CD8-positive, alpha-beta memory T cell (primary cell): ENCODE data around the gene RASL12. TPM values are rescaled to one million over a fixed set of nuclear protein-coding genes. Genes with fewer than 3 reads are reported as not detected.
A peak's percentile ranks its signal among the peaks of the same experiment; 100 is the strongest.

Source experiments
- CTCF ChIA-PET: fragments of 350-600 bp; sonication (Branson Sonifier 250); formaldehyde crosslinking; loops from one replicate; lab custom pipeline; 2021; ENCODE audit warnings: antibody characterized with exemption; lab: Charles Lee
- POLR2A ChIA-PET: fragments of 350-600 bp; sonication (Branson Sonifier 250); formaldehyde crosslinking; loops from one replicate; lab custom pipeline; 2021; ENCODE audit warnings: antibody characterized with exemption; lab: Charles Lee
- DNase-seq, 5 donors: peaks; one replicate each; pipeline versions ENCODE4 v3.0.0 to v3.0.0-alpha.2; 2020 to 2022; ENCODE audit warnings: mixed read lengths in 1 of 5
- H3K27ac ChIP-seq: one replicate; pipeline ENCODE4 v1.7.0; 2013; ENCODE audit warnings: low read depth, mild to moderate bottlenecking, low read length, moderate library complexity
- H3K27me3 ChIP-seq: 2 replicates; pipeline ENCODE4 v1.7.0; 2013; ENCODE audit warnings: low read length, mild to moderate bottlenecking; ENCODE audit not compliant: insufficient read depth, poor library complexity, severe bottlenecking
- H3K36me3 ChIP-seq: 2 replicates; pipeline ENCODE4 v1.7.0; 2013; ENCODE audit warnings: mild to moderate bottlenecking, low read length, moderate library complexity; ENCODE audit not compliant: insufficient read depth
- H3K4me1 ChIP-seq: 2 replicates; pipeline ENCODE4 v1.7.0; 2013; ENCODE audit warnings: mild to moderate bottlenecking, low read length, moderate library complexity; ENCODE audit not compliant: insufficient read depth
- H3K4me3 ChIP-seq: 2 replicates; pipeline ENCODE4 v1.7.0; 2013; ENCODE audit warnings: mild to moderate bottlenecking, low read length
- H3K9me3 ChIP-seq: 2 replicates; pipeline ENCODE4 v1.7.0; 2013; ENCODE audit warnings: mild to moderate bottlenecking, low read length
- H3K27ac Mint-ChIP-seq, 8 donors: one replicate each; pipeline ENCODE4 v1.8.0; 2020 to 2021; ENCODE audit warnings: mixed read lengths in 8 of 8, mild to moderate bottlenecking in 6 of 8, inconsistent platforms in 3 of 8, moderate library complexity in 3 of 8
- H3K27me3 Mint-ChIP-seq, 2 donors: one replicate each; pipeline ENCODE4 v1.8.0; 2020 to 2021; ENCODE audit warnings: mixed read lengths in 2 of 2, mild to moderate bottlenecking in 1 of 2, moderate library complexity in 1 of 2
- H3K36me3 Mint-ChIP-seq, 3 donors: one replicate each; pipeline ENCODE4 v1.8.0; 2020 to 2021; ENCODE audit warnings: mixed read lengths in 3 of 3, inconsistent platforms in 1 of 3, mild to moderate bottlenecking in 1 of 3
- H3K4me1 Mint-ChIP-seq, 3 donors: one replicate each; pipeline ENCODE4 v1.8.0; 2020 to 2021; ENCODE audit warnings: mixed read lengths in 3 of 3, inconsistent platforms in 1 of 3, mild to moderate bottlenecking in 1 of 3
- H3K4me3 Mint-ChIP-seq, 7 donors: one replicate each; pipeline ENCODE4 v1.8.0; 2020 to 2021; ENCODE audit warnings: mixed read lengths in 7 of 7, mild to moderate bottlenecking in 6 of 7, moderate library complexity in 4 of 7, inconsistent platforms in 2 of 7
- H3K9me3 Mint-ChIP-seq, 5 donors: one replicate each; pipeline ENCODE4 v1.8.0; 2020 to 2022; ENCODE audit warnings: mixed read lengths in 5 of 5, mild to moderate bottlenecking in 3 of 5, moderate library complexity in 2 of 5, inconsistent platforms in 1 of 5
- polyA plus RNA-seq: library from polyadenylated mRNA; unstranded; fragments of 300-500 nt; fragmentation: Illumina TruSeq; gene quantifications from one replicate; pipeline ENCODE4 v1.2.3, GENCODE V29; 2021
- total RNA-seq, 2 experiments: library from RNA; stranded (reverse); gene quantifications; one replicate each; pipeline ENCODE4 v1.2.3, GENCODE V29; 2021

Gene RASL12
- total and polyA plus RNA-seq, 3 experiments from 2014 or later, result not detected

- Histone ChIP-seq H3K4me3 (no peak overlapping the region), H3K4me1 (no peaks in the 10 kb centered on the region), H3K27ac (no peak overlapping the region), H3K27me3 (peaks cover 13% of the 10 kb centered on the region), H3K9me3 (no peaks in the 10 kb centered on the region), H3K36me3 (no peaks in the 10 kb centered on the region)
- Mint-ChIP-seq H3K4me1 (peaks cover 0 to 12% (median 9%) of the 10 kb centered on the region in 3 donors), H3K36me3 (no peaks in the 10 kb centered on the region), H3K9me3 (no peaks in the 10 kb centered on the region), H3K4me3 (no peak overlapping the region), H3K27me3 (peaks cover 23 to 33% of the 10 kb centered on the region in 2 donors), H3K27ac (no peak overlapping the region)
- no peak for DNase-seq
- ChIA-PET CTCF (interaction anchor here (1.2 kb wide), 1 partner anchor 12 kb away, joined by 4 read pairs; no protein-coding TSS in a partner anchor), POLR2A (no interaction called here)
These were observed 1.4 kb upstream of the RASL12 start for GRCh38 chr15:65069179-65069578.

GRCh38 chr15:65068403-65068788, 605 bp upstream of the RASL12 start:
- CTCF ChIA-PET, result no interaction called here
- H3K9me3 ChIP-seq, result no peaks in the 10 kb centered on the region
- no peak for DNase-seq
- no peaks in the 10 kb centered on the region for H3K36me3 ChIP-seq
- peak overlapping the region in 4 of 7 donors; percentile 10 to 57 (median 49) for H3K4me3 Mint-ChIP-seq
- no peak overlapping the region for H3K27ac ChIP-seq
- H3K4me1 ChIP-seq, result no peaks in the 10 kb centered on the region
- H3K9me3 Mint-ChIP-seq, result no peaks in the 10 kb centered on the region
- no peak overlapping the region for H3K4me3 ChIP-seq
- H3K4me1 Mint-ChIP-seq, result peaks cover 0 to 12% (median 9%) of the 10 kb centered on the region in 3 donors
- peaks cover 13% of the 10 kb centered on the region for H3K27me3 ChIP-seq
- no peak overlapping the region for H3K27ac Mint-ChIP-seq
- no peaks in the 10 kb centered on the region for H3K36me3 Mint-ChIP-seq
- POLR2A ChIA-PET, result no interaction called here
- H3K27me3 Mint-ChIP-seq, result peaks cover 23 to 41% of the 10 kb centered on the region in 2 donors

GRCh38 chr15:65067317-65067644, 510 bp downstream of the RASL12 start:
- ChIA-PET CTCF (no interaction called here), POLR2A (interaction anchor here (0.6 kb wide), 1 partner anchor 239 kb away, joined by 10 read pairs; no protein-coding TSS in a partner anchor)
- Histone ChIP-seq H3K9me3 (no peaks in the 10 kb centered on the region), H3K27me3 (peaks cover 13% of the 10 kb centered on the region), H3K4me3 (no peak overlapping the region), H3K27ac (no peak overlapping the region), H3K4me1 (no peaks in the 10 kb centered on the region), H3K36me3 (no peaks in the 10 kb centered on the region)
- peaks cover 0 to 12% (median 9%) of the 10 kb centered on the region in 3 donors for H3K4me1 Mint-ChIP-seq
- peaks cover 25 to 44% of the 10 kb centered on the region in 2 donors for H3K27me3 Mint-ChIP-seq
- H3K36me3 Mint-ChIP-seq, result no peaks in the 10 kb centered on the region
- H3K4me3 Mint-ChIP-seq, result peak overlapping the region in 2 of 7 donors; percentile 35 to 58
- no peaks in the 10 kb centered on the region for H3K9me3 Mint-ChIP-seq
- no peak overlapping the region for H3K27ac Mint-ChIP-seq
- no peak for DNase-seq

- Histone ChIP-seq H3K36me3 (no peaks in the 10 kb centered on the region), H3K4me1 (no peaks in the 10 kb centered on the region), H3K9me3 (no peaks in the 10 kb centered on the region), H3K4me3 (no peak overlapping the region), H3K27ac (no peak overlapping the region), H3K27me3 (peaks cover 13% of the 10 kb centered on the region)
- Mint-ChIP-seq H3K27ac (no peak overlapping the region), H3K36me3 (no peaks in the 10 kb centered on the region), H3K9me3 (no peaks in the 10 kb centered on the region), H3K4me3 (peak overlapping the region in 2 of 7 donors; percentile 35 to 58), H3K27me3 (peaks cover 25 to 46% of the 10 kb centered on the region in 2 donors), H3K4me1 (peaks cover 0 to 12% (median 9%) of the 10 kb centered on the region in 3 donors)
- ChIA-PET CTCF (no interaction called here), POLR2A (interaction anchor here (0.6 kb wide), 1 partner anchor 240 kb away, joined by 10 read pairs; no protein-coding TSS in a partner anchor)
- no peak for DNase-seq
These were observed 1.0 kb downstream of the RASL12 start for GRCh38 chr15:65066635-65067316.

GRCh38 chr15:65066001-65066634, 1.7 kb downstream of the RASL12 start:
- H3K27ac ChIP-seq, result no peak overlapping the region
- POLR2A ChIA-PET, result no interaction called here
- H3K4me1 ChIP-seq, result no peaks in the 10 kb centered on the region
- H3K9me3 ChIP-seq, result no peaks in the 10 kb centered on the region
- peaks cover 25 to 48% of the 10 kb centered on the region in 2 donors for H3K27me3 Mint-ChIP-seq
- CTCF ChIA-PET, result no interaction called here
- H3K9me3 Mint-ChIP-seq, result no peaks in the 10 kb centered on the region
- no peaks in the 10 kb centered on the region for H3K36me3 Mint-ChIP-seq
- H3K4me1 Mint-ChIP-seq, result peaks cover 0 to 12% (median 9%) of the 10 kb centered on the region in 3 donors
- no peaks in the 10 kb centered on the region for H3K36me3 ChIP-seq
- no peak overlapping the region for H3K4me3 Mint-ChIP-seq
- H3K4me3 ChIP-seq, result no peak overlapping the region
- H3K27ac Mint-ChIP-seq, result no peak overlapping the region
- no peak for DNase-seq
- peaks cover 13% of the 10 kb centered on the region for H3K27me3 ChIP-seq

- H3K4me3 ChIP-seq, result no peak overlapping the region
- H3K36me3 ChIP-seq, result no peaks in the 10 kb centered on the region
- H3K4me3 Mint-ChIP-seq, result no peak overlapping the region
- peaks cover 19 to 39% of the 10 kb centered on the region in 2 donors for H3K27me3 Mint-ChIP-seq
- no peaks in the 10 kb centered on the region for H3K4me1 ChIP-seq
- peaks cover 0 to 2% (median 0%) of the 10 kb centered on the region in 3 donors for H3K36me3 Mint-ChIP-seq
- peak overlapping the region in 1 of 8 donors; percentile 74 for H3K27ac Mint-ChIP-seq
- peaks cover 13% of the 10 kb centered on the region for H3K27me3 ChIP-seq
- no peak for DNase-seq
- no peak overlapping the region for H3K27ac ChIP-seq
- H3K9me3 ChIP-seq, result no peaks in the 10 kb centered on the region
- H3K4me1 Mint-ChIP-seq, result peaks cover 0 to 5% (median 3%) of the 10 kb centered on the region in 3 donors
- H3K9me3 Mint-ChIP-seq, result no peaks in the 10 kb centered on the region
- CTCF ChIA-PET, result interaction anchor here (0.9 to 1.0 kb wide), 2 partner anchors 10 to 16 kb away, joined by 3 to 5 read pairs; no protein-coding TSS in a partner anchor
- POLR2A ChIA-PET, result no interaction called here
These were observed 5.1 kb downstream of the RASL12 start for GRCh38 chr15:65062726-65063125.

GRCh38 chr15:65062061-65062460, 5.7 kb downstream of the RASL12 start:
- H3K4me3 ChIP-seq, result no peak overlapping the region
- Mint-ChIP-seq H3K27ac (no peak overlapping the region), H3K4me3 (no peak overlapping the region), H3K36me3 (peaks cover 0 to 2% (median 0%) of the 10 kb centered on the region in 3 donors), H3K9me3 (no peaks in the 10 kb centered on the region), H3K4me1 (peaks cover 0 to under 1% (median 0%) of the 10 kb centered on the region in 3 donors), H3K27me3 (peaks cover 19 to 35% of the 10 kb centered on the region in 2 donors)
- POLR2A ChIA-PET, result no interaction called here
- CTCF ChIA-PET, result interaction anchor here (0.9 to 1.0 kb wide), 2 partner anchors 9 to 17 kb away, joined by 3 to 5 read pairs; no protein-coding TSS in a partner anchor
- no peaks in the 10 kb centered on the region for H3K36me3 ChIP-seq
- H3K9me3 ChIP-seq, result no peaks in the 10 kb centered on the region
- H3K4me1 ChIP-seq, result no peaks in the 10 kb centered on the region
- no peak for DNase-seq
- H3K27ac ChIP-seq, result no peak overlapping the region
- peaks cover 7% of the 10 kb centered on the region for H3K27me3 ChIP-seq
